Neuronal stem cell (in vitro differentiated cells): ENCODE measurements around the gene KLRC3.

Source experiments
- DNase-seq: peaks from one replicate; pipeline ENCODE4 v3.0.0-alpha.2; 2013; ENCODE audit warnings: low spot score
- H2AFZ ChIP-seq: one replicate; pipeline ENCODE4 v1.6.1; 2013; ENCODE audit warnings: mild to moderate bottlenecking, low read length, inconsistent platforms
- H2AK5ac ChIP-seq: 2 replicates; pipeline ENCODE4 v1.6.1; 2013; ENCODE audit warnings: low read depth, mild to moderate bottlenecking, inconsistent platforms, low read length, moderate library complexity, mixed read lengths
- H2BK120ac ChIP-seq: 2 replicates; pipeline ENCODE4 v1.6.1; 2013; ENCODE audit warnings: low read depth, mild to moderate bottlenecking, inconsistent platforms, low read length, moderate library complexity, mixed read lengths
- H2BK12ac ChIP-seq: one replicate; pipeline ENCODE4 v1.6.1; 2013; ENCODE audit warnings: low read length, inconsistent platforms
- H2BK15ac ChIP-seq: 2 replicates; pipeline ENCODE4 v1.6.1; 2013; ENCODE audit warnings: mild to moderate bottlenecking, low read length, inconsistent platforms, mixed read lengths
- H2BK5ac ChIP-seq: one replicate; pipeline ENCODE4 v1.6.1; 2013; ENCODE audit warnings: inconsistent platforms, mild to moderate bottlenecking, low read length, moderate library complexity
- H3K14ac ChIP-seq: one replicate; pipeline ENCODE4 v1.6.1; 2013; ENCODE audit warnings: low read length, inconsistent platforms
- H3K18ac ChIP-seq: 2 replicates; pipeline ENCODE4 v1.6.1; 2013; ENCODE audit warnings: low read length, inconsistent platforms
- H3K23ac ChIP-seq: 2 replicates; pipeline ENCODE4 v1.6.1; 2013; ENCODE audit warnings: low read depth, mild to moderate bottlenecking, mixed read lengths, low read length, inconsistent platforms; ENCODE audit not compliant: poor library complexity
- H3K27ac ChIP-seq: replicated peaks from 3 replicates; pipeline ENCODE4 v1.5.1; 2013; ENCODE audit warnings: low read length, inconsistent platforms
- H3K27me3 ChIP-seq, 3 experiments: 2 replicates each; pipeline ENCODE4 v1.6.1; 2013; ENCODE audit warnings: low read length in 3 of 3, mild to moderate bottlenecking in 2 of 3, inconsistent platforms in 1 of 3, low read depth in 1 of 3, mixed read lengths in 1 of 3, moderate library complexity in 1 of 3; ENCODE audit not compliant: control insufficient read depth in 3 of 3, insufficient read depth in 3 of 3
- H3K36me3 ChIP-seq, 2 donors: replicated peaks in 1 of 2; 2 replicates each; pipeline ENCODE4 v1.6.1; 2013; ENCODE audit warnings: low read length in 2 of 2; ENCODE audit not compliant: control insufficient read depth in 2 of 2, insufficient read depth in 2 of 2
- H3K4ac ChIP-seq: 2 replicates; pipeline ENCODE4 v1.6.1; 2013; ENCODE audit warnings: inconsistent platforms, mild to moderate bottlenecking, low read length, moderate library complexity
- H3K4me1 ChIP-seq, 2 donors: 1 replicate in 1 of 2; 2 replicates in 1 of 2; pipeline ENCODE4 v1.6.1; 2013; ENCODE audit warnings: low read length in 2 of 2, low read depth in 1 of 2; ENCODE audit not compliant: control insufficient read depth in 2 of 2, insufficient read depth in 1 of 2
- H3K4me2 ChIP-seq: one replicate; pipeline ENCODE4 v1.6.1; 2013; ENCODE audit warnings: mild to moderate bottlenecking, low read length, inconsistent platforms; ENCODE audit not compliant: insufficient read depth, poor library complexity, severe bottlenecking
- H3K4me3 ChIP-seq, 2 donors: 2 replicates each; pipeline ENCODE4 v1.5.1; 2013; ENCODE audit warnings: low read length in 2 of 2, mild to moderate bottlenecking in 2 of 2, inconsistent platforms in 1 of 2, moderate library complexity in 1 of 2
- H3K79me1 ChIP-seq: one replicate; pipeline ENCODE4 v1.6.1; 2013; ENCODE audit warnings: low read depth, mild to moderate bottlenecking, inconsistent platforms, low read length, moderate library complexity
- H3K9ac ChIP-seq: one replicate; pipeline ENCODE4 v1.6.1; 2013; ENCODE audit warnings: mild to moderate bottlenecking, low read depth, low read length, inconsistent platforms; ENCODE audit not compliant: poor library complexity
- H3K9me3 ChIP-seq, 2 donors: replicated peaks in 1 of 2; 2 replicates each; pipeline versions ENCODE3 to v1.6.1; 2013; ENCODE audit warnings: low read length in 2 of 2, mild to moderate bottlenecking in 2 of 2, inconsistent platforms in 1 of 2, low read depth in 1 of 2, mixed read lengths in 1 of 2, moderate library complexity in 1 of 2; ENCODE audit not compliant: control insufficient read depth in 2 of 2, insufficient read depth in 1 of 2
- H4K8ac ChIP-seq: one replicate; pipeline ENCODE4 v1.6.1; 2013; ENCODE audit warnings: low read depth, mild to moderate bottlenecking, inconsistent platforms, low read length, moderate library complexity
- H4K91ac ChIP-seq: one replicate; pipeline ENCODE4 v1.6.1; 2013; ENCODE audit warnings: low read length, low read depth, mild to moderate bottlenecking, inconsistent platforms; ENCODE audit not compliant: poor library complexity
- WGBS, 2 donors: extraction: QIAGEN DNeasy Blood & Tissue Kit; methylation state at CpG; one replicate each; pipeline ENCODE4 v1.1.7; 2013; ENCODE audit warnings: missing lambda C conversion rate in 2 of 2, mixed read lengths in 1 of 2; ENCODE audit not compliant: insufficient read length in 2 of 2, insufficient replicate concordance in 1 of 2; ENCODE audit errors: extremely low coverage in 2 of 2; 5-methylcytosine and 5-hydroxymethylcytosine counted together

The KLRC3 gene

DNA sequence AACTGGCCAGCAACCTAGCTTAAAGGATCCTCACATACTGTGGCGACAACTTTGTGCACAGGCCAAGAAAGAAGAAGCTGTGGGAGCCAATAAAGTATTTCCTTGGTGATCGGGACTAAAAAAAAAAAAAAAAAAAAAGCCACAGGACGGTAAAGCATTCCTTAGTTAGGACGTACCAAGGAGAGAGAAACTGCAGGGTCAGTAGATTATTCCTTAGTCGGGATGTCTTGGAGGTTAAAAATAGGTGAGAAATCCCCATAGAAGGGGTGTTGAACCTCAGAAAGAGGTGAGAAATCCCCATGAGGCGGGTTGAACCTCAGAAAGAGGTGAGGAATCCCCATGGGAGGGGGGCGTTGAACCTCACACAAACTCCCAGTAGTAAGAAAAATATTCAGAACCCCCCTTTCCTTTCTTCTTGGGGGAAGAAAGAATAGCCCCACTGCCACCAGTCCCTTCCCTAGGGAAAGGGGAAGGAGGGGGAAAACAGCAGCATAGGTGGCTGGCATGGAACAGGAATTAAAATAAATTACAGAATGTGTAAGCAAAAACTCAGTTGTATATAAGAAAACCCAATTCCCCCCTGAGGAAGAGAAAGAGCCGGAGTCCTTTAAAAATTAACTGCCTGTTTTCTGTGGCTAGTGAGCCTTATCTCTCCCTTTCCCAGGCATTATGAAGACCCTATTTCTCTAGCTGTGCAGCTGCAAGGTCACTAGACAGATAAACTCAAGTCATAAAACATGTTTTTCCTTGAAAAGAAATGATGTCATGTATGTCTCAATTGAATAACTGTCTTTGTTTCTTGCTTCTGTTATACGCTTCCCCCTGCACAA is 57.4 kb downstream of the KLRC3 start:
- H2AFZ ChIP-seq, result peak overlapping the region; percentile 94
- no peak overlapping the region for H4K91ac ChIP-seq
- no peak overlapping the region for H3K4me3 ChIP-seq
- no peak overlapping the region for H3K14ac ChIP-seq
- no peak overlapping the region for H2BK120ac ChIP-seq
- no peak overlapping the region for H2BK5ac ChIP-seq
- H3K4me2 ChIP-seq, result no peak overlapping the region
- no peaks in the 10 kb centered on the region for H3K79me1 ChIP-seq
- H3K9me3 ChIP-seq, result peaks cover 0 to 4% of the 10 kb centered on the region in 2 donors
- DNase-seq, result no peak
- no CpG with 5 or more reads among the region's 9 CpGs for WGBS, 2 donors
- H3K4me1 ChIP-seq, result peaks cover 7 to 26% of the 10 kb centered on the region in 2 donors
- H3K4ac ChIP-seq, result no peak overlapping the region
- no peaks in the 10 kb centered on the region for H3K27me3 ChIP-seq
- H3K23ac ChIP-seq, result no peak overlapping the region
- no peak overlapping the region for H2BK12ac ChIP-seq
- H2AK5ac ChIP-seq, result no peak overlapping the region
- H3K27ac ChIP-seq, result no peak overlapping the region
- no peak overlapping the region for H3K9ac ChIP-seq
- H2BK15ac ChIP-seq, result no peak overlapping the region
- no peak overlapping the region for H3K18ac ChIP-seq
- H4K8ac ChIP-seq, result no peak overlapping the region
- H3K36me3 ChIP-seq, result no peaks in the 10 kb centered on the region

DNA sequence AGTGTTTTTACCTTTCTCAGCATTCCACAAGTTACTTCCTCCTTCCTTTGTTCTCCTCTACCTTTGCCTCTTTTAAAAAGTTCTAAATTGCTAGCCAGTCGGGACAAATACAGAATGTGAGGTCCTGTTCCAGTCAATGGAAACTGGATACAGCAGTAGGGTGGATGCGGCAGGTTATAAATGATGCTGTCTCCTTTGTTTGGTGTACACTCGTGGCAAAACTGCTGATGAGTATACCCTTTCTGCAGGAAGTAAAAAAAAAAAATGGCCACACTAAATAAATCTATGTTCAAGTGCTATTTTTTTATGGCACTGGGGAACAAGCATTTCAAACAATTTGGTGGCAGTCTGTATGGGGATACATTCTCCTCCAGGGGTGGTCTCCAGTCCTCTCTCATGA is 58.1 kb downstream of the KLRC3 start:
- no CpG with 5 or more reads among the region's 3 CpGs for WGBS, 2 donors
- Histone ChIP-seq H3K27me3 (no peaks in the 10 kb centered on the region), H3K9me3 (peaks cover 0 to 4% of the 10 kb centered on the region in 2 donors), H3K18ac (no peak overlapping the region), H3K36me3 (no peaks in the 10 kb centered on the region), H2AFZ (no peak overlapping the region), H3K14ac (no peak overlapping the region), H2BK12ac (no peak overlapping the region), H3K27ac (no peak overlapping the region), H3K4ac (no peak overlapping the region), H3K4me2 (no peak overlapping the region), H2BK120ac (no peak overlapping the region), H2BK5ac (no peak overlapping the region), H3K4me1 (peaks cover 7 to 26% of the 10 kb centered on the region in 2 donors), H3K79me1 (no peaks in the 10 kb centered on the region), H4K8ac (no peak overlapping the region), H3K23ac (no peak overlapping the region), H2BK15ac (no peak overlapping the region), H3K9ac (no peak overlapping the region), H2AK5ac (no peak overlapping the region), H4K91ac (no peak overlapping the region), H3K4me3 (no peak overlapping the region)
- no peak for DNase-seq
